Smooth muscle cell (in vitro differentiated cells): ENCODE measurements around the gene CARTPT. TPM values are rescaled to one million over a fixed set of nuclear protein-coding genes. Genes with fewer than 3 reads are reported as not detected.

Experiments used
- DNase-seq: peaks from one replicate; lab custom pipeline; 2025; ENCODE audit not compliant: unreplicated experiment; lab: John Stamatoyannopoulos, UW
- H2AFZ ChIP-seq: fragments of 200-600 bp; sonication (generic); 2 replicates; pipeline ENCODE4 v1.6.0; 2016; ENCODE audit warnings: antibody characterized with exemption, low read depth, mild to moderate bottlenecking
- H3F3A ChIP-seq: fragments of 200-600 bp; sonication (generic); 2 replicates; pipeline ENCODE4 v1.6.0; 2017; ENCODE audit warnings: antibody characterized with exemption, low read depth
- H3K27ac ChIP-seq: fragments of 200-600 bp; sonication (generic); 2 replicates; pipeline ENCODE4 v1.5.1; 2016; ENCODE audit warnings: low read depth, mild to moderate bottlenecking
- H3K27me3 ChIP-seq: fragments of 200-600 bp; sonication (generic); 2 replicates; pipeline ENCODE4 v1.6.1; 2016; ENCODE audit warnings: low read depth, mild to moderate bottlenecking
- H3K36me3 ChIP-seq: fragments of 200-600 bp; sonication (generic); 2 replicates; pipeline ENCODE4 v1.5.1; 2016; ENCODE audit warnings: low read depth
- H3K4me1 ChIP-seq: fragments of 200-600 bp; sonication (generic); 2 replicates; pipeline ENCODE4 v1.5.1; 2016; ENCODE audit warnings: low read depth
- H3K4me2 ChIP-seq: fragments of 200-600 bp; sonication (generic); 2 replicates; pipeline ENCODE4 v1.6.0; 2016; ENCODE audit warnings: mild to moderate bottlenecking
- H3K4me3 ChIP-seq: fragments of 200-600 bp; sonication (generic); 2 replicates; pipeline ENCODE4 v1.5.1; 2016; ENCODE audit warnings: mild to moderate bottlenecking
- H3K79me2 ChIP-seq: fragments of 200-600 bp; sonication (generic); 2 replicates; pipeline ENCODE4 v1.6.0; 2016; ENCODE audit warnings: low read depth, mild to moderate bottlenecking
- H3K9ac ChIP-seq: fragments of 200-600 bp; sonication (generic); 2 replicates; pipeline ENCODE4 v1.6.0; 2016; ENCODE audit warnings: low read depth
- H3K9me3 ChIP-seq: fragments of 200-600 bp; sonication (generic); replicated peaks from 2 replicates; pipeline ENCODE4 v1.5.1; 2016; ENCODE audit warnings: low read depth
- H4K20me1 ChIP-seq: fragments of 200-600 bp; sonication (generic); 2 replicates; pipeline ENCODE4 v1.6.0; 2016; ENCODE audit warnings: low read depth
- CTCF ChIP-seq: fragments of 200-600 bp; sonication (generic); IDR thresholded peaks from 2 replicates; pipeline ENCODE4 v1.5.1; 2017; ENCODE audit warnings: borderline replicate concordance, mild to moderate bottlenecking, antibody characterized with exemption; ENCODE audit not compliant: insufficient read depth, poor library complexity, severe bottlenecking
- WGBS: methylation state at CpG from one replicate; pipeline ENCODE4 v1.1.7; 2016; ENCODE audit warnings: low lambda C conversion rate; 5-methylcytosine and 5-hydroxymethylcytosine counted together
- polyA plus RNA-seq: library from polyadenylated mRNA; unstranded; fragments of >200 nt; fragmentation: Nextera tagmentation; extraction: Ambion mirVana; gene quantifications from 2 replicates; pipeline ENCODE4 v1.2.1, GENCODE V29; 2016
- total RNA-seq: library from RNA; depleted of rRNA; stranded (reverse); fragments of >200 nt; gene quantifications from 2 replicates; pipeline ENCODE4 v1.2.3, GENCODE V29; 2014

CARTPT gene
- total and polyA plus RNA-seq, 2 experiments from 2014 or later = not detected

- no peak overlapping the region for H3K9ac ChIP-seq
- H3K4me2 ChIP-seq = no peak overlapping the region
- H3F3A ChIP-seq = no peaks in the 10 kb centered on the region
- no peak for DNase-seq
- no peak for TF ChIP-seq CTCF
- H3K27ac ChIP-seq = no peak overlapping the region
- H2AFZ ChIP-seq = no peak overlapping the region
- H3K4me3 ChIP-seq = no peak overlapping the region
- H3K27me3 ChIP-seq = peaks cover 21% of the 10 kb centered on the region
- H4K20me1 ChIP-seq = no peaks in the 10 kb centered on the region
- H3K36me3 ChIP-seq = no peaks in the 10 kb centered on the region
- no peaks in the 10 kb centered on the region for H3K9me3 ChIP-seq
- 96% methylated on average over 2 of the region's 2 CpGs for WGBS
- no peaks in the 10 kb centered on the region for H3K79me2 ChIP-seq
- H3K4me1 ChIP-seq = no peaks in the 10 kb centered on the region
Observed at GRCh38 chr5:71680510-71680909, 38.6 kb upstream of the CARTPT start.

- TF ChIP-seq CTCF = no peak
- Histone ChIP-seq H3K9me3 (no peaks in the 10 kb centered on the region), H2AFZ (no peak overlapping the region), H3K4me2 (no peak overlapping the region), H3K79me2 (no peaks in the 10 kb centered on the region), H3K4me1 (no peaks in the 10 kb centered on the region), H4K20me1 (no peaks in the 10 kb centered on the region), H3K9ac (no peak overlapping the region), H3F3A (no peaks in the 10 kb centered on the region), H3K4me3 (no peak overlapping the region), H3K36me3 (no peaks in the 10 kb centered on the region), H3K27ac (no peak overlapping the region), H3K27me3 (peaks cover 21% of the 10 kb centered on the region)
- 71% methylated on average over 3 of the region's 3 CpGs for WGBS
- DNase-seq = no peak
Observed at GRCh38 chr5:71681296-71681695, 37.8 kb upstream of the CARTPT start.

- 89% methylated on average over 2 of the region's 2 CpGs for WGBS
- H2AFZ ChIP-seq = no peak overlapping the region
Observed at GRCh38 chr5:71684309-71684708, 34.8 kb upstream of the CARTPT start.

More at GRCh38 chr5:71684309-71684708, 34.8 kb upstream of the CARTPT start:
- Histone ChIP-seq H3K9me3 (no peaks in the 10 kb centered on the region), H3K9ac (no peak overlapping the region), H3K4me3 (no peak overlapping the region), H3K4me1 (no peaks in the 10 kb centered on the region), H3K79me2 (no peaks in the 10 kb centered on the region), H3K4me2 (no peak overlapping the region), H4K20me1 (no peaks in the 10 kb centered on the region), H3K36me3 (no peaks in the 10 kb centered on the region), H3F3A (no peaks in the 10 kb centered on the region), H3K27me3 (peaks cover 7% of the 10 kb centered on the region), H3K27ac (no peak overlapping the region)
- no peak for DNase-seq
- no peak for TF ChIP-seq CTCF
